HG03457 (cell line): ENCODE measurements around the gene TBCA.
"Not testable (repeated sequence)": the region's sequence is repeated elsewhere in the genome, so short reads cannot be mapped to it uniquely, and the experiment has no call there.

ENCODE experiments used
- ATAC-seq: cut with Tn5 transposase; IDR thresholded peaks from one replicate; pipeline ENCODE4 v1.9.1; 2021; ENCODE audit warnings: moderate number of reproducible peaks; ENCODE audit not compliant: unreplicated experiment

The TBCA gene

DNA sequence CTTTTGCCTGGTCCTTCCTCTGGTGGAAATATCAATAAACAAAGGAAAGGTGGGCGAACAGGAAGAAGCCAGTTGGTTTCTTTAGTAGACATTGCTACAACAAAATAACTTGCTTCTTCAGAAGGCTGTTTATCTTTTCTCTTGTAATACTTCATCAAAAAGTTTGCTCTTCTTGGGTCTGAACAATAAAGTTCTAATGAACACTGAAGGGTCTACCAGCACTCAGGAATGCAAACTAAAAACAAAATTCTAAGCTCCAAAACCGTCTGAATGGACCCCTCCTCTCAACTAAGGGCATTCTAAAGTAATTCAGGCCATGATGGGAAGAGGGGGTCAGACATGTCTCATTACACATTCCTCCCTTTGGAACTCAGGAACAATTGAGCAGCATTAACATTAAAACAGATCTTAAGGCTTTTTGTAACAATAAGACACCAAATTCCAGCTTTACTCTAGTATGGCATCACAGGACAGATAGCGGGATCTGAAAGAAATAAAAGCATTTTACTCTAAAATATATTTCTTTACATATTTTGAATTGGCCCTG lies 2.3 kb downstream of the TBCA start:
- ATAC-seq, result no peak

GRCh38 chr5:77772729-77773128 lies 3.4 kb downstream of the TBCA start:
- ATAC-seq, result no peak

GRCh38 chr5:77771452-77771851 lies 4.7 kb downstream of the TBCA start:
- ATAC-seq, result no peak

DNA sequence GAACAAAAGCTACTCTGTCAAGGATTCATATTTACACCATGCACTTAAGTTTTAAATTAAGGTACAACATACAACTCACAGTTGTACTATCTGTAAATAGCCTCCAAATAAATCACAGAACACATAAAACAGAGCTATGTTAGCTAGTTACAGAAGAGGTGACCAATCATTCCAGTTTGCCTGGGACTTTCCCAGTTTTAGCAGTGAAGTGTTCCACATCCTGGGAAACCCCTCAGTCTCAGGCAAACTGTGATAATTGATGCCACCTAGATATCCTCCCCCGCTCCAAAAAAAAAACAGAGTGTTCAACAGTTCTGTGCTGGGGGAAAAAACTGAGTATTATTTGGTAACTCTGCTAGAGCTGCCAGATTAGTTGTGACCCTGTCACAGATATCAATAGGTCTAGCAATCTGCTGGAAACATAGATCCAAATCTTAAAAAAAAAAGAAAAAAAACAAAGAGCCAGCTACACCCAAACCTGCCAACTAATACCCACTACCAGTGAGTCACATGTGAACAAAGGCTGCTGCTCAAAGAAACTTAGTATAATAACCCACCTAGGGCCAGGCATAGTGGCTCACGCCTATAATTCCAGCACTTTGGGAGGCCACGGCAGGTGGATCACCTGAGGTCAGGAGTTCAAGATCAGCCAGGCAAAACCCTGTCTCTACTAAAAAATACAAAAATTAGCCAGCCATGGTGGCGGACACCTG lies 5.7 kb downstream of the TBCA start:
- no peak for ATAC-seq

- no peak for ATAC-seq
These were observed 7.2 kb downstream of the TBCA start for GRCh38 chr5:77768978-77769377.

- ATAC-seq, result no peak
These were observed 8.8 kb downstream of the TBCA start for GRCh38 chr5:77767301-77767700.

DNA sequence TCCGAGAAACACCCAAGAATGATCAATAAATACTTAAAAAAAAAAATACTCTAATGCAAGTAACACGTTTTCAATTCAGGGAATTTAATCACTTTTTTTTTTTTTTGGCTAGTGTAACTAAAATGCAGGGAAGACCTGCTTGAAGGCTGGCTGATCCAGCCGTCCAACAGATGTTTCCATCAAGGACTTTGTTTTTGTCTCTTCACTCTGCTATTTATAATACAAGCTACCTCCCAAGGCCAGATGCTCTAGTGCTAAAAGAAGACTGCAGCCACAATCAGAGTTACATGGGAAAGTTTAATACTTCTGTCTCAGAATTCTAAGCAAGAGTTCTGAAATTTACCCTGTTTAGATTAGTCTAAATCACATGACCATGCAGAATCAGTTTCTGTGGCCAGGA lies 14.5 kb downstream of the TBCA start:
- ATAC-seq, result no peak

DNA sequence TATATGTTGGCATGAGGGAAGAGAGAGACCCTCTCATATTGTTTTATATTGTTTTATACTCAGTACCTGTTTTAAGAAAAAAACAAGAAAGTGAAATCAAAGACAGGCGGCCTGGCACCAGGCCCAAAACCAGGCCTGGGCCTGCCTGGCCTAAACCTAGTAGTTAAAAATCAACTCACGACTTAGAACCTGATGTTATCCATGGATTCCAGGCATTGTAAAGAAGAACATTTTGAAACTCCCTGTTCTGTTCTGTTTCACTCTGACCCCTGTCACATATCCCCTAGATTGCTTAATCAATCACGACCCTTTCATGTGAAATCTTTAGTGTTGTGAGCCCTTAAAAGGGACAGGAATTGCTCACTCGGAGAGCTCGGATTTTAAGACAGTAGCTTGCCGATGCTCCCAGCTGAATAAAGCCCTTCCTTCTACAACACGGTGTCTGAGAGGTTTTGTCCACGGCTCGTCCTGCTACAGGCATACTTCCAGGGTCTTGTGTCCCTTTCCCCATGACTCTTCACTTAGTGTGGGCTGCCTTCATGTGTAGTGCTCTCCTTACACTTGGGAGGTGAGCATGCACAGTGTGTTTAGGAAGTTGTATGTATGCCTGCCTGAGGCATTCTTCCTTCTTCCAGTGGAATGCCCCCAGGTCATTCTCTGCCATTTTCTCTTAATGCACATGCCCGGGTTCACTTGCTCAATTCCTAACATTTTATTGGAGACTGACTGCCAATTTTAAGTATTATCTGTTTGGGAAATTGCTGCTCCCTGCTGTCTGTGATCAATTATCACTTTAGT lies 17.8 kb downstream of the TBCA start:
- ATAC-seq, result no peak

DNA sequence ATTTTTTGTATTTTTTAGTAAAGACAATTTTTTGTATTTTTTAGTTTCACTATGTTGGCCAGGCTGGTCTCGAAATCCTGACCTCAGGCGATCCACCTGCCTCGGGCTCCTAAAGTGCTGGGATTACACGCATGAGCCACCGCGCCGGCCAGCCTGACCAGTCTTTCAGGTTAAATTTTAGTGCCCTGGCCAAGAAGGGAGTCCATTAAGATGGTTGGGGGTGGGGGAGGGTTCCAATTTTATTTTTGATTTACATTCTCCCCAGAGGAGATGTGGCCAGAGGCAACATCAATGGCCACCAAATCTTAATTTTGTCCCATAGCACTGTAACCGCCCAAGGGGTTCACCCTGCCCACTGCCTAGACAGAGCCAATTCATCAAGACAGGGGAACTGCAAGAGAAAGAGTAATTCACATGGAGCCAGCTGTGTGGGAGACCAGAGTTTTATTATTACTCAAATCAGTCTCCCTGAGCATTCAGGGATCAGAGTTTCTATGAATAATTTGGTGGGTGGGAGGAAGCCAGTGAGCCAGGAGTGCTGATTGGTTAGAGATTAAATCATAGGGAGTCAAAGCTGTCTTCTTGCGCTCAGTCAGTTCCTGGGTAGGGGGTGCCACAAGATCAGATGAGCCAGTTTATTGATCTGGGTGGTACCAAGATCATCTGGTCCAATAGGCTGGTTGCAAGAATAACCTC lies 24.7 kb downstream of the TBCA start:
- no peak for ATAC-seq

GRCh38 chr5:77750928-77751327 lies 25.2 kb downstream of the TBCA start:
- ATAC-seq, result not testable (repeated sequence)

- no peak for ATAC-seq
These were observed 28.0 kb downstream of the TBCA start for GRCh38 chr5:77748160-77748559.

DNA sequence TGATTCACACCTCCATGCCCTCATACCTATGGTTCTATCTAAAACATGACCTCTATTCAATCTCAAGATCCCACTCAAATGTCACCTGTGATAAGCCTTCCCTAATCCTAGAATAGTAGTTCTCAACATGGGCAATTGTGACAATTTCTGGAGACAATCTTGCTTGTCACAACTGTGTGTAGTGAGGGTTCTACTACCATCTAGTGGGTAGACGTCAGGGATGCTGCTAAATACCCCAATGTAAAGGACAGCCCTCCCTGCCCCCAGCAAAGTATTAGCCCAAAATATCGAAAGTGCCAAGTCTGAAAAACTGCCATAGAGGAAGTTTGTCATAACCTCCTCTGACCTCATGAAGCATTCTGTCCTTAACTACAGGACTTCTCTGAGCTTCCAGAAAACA lies 32.0 kb downstream of the TBCA start:
- ATAC-seq, result no peak

DNA sequence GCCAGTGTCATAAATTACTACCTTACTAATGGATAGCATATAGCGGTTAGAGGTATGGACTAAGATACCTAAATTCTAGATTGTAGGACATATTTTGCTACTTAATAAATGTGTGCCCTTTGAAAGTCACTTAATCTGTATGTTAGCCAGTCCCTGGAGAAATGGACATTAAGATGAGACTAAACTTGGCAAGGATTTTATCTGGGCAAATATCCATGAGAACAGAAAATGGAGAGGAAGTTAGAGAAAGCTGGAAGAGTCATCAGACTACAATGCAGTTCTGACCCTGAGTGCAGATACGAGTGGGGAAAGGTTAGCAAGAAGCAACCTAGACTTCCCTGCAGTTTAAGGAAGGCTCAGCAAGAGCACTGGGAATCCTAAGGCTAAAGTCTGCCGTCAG lies 33.0 kb downstream of the TBCA start:
- ATAC-seq, result no peak

- no peak for ATAC-seq
These were observed 34.5 kb downstream of the TBCA start for GRCh38 chr5:77741608-77742007.

GRCh38 chr5:77734885-77735284 lies 41.3 kb downstream of the TBCA start:
- no peak for ATAC-seq

DNA sequence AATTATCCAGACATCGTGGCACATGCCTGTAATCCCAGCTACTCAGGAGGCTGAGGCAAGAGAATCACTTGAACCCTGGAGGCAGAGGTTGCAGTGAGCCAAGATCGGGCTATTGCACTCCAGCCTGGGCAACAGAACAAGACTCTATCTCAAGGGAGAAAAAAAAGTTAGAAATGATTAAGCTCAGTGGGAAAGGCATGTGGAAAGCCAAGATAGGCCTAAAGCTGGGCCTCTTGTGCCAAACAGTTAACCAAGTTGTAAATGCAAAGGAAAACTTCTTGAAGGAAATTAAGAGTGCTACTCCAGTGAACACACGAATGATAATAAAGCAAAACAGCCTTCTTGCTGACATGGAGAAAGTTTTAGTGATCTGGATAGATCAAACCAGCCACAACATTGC lies 43.0 kb downstream of the TBCA start:
- no peak for ATAC-seq

GRCh38 chr5:77727190-77727589 lies 48.9 kb downstream of the TBCA start:
- ATAC-seq, result no peak

GRCh38 chr5:77725616-77726015 lies 50.5 kb downstream of the TBCA start:
- ATAC-seq, result no peak

DNA sequence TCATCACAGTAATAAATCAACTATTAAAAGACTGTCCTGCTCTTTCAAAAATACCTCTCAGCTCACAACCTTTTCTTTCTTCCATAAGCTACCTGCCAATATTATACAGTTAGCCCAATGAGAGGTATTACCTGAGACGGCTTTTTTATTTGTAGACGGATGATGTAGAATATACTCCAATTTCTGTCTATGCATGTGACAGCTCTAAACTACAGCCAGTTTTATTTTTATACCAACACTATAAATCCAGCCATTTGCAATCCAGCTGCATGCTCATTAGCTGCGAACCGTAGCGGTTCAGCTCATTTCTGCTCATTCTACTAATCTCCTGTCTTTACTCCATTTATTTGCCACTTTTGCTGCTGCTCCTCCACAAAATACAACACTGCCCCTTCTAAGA lies 51.2 kb downstream of the TBCA start:
- no peak for ATAC-seq

- no peak for ATAC-seq
These were observed 56.3 kb downstream of the TBCA start for GRCh38 chr5:77719666-77720363.
